HG03457 (cell line): ENCODE data around the gene BANF2.
"Not testable (repeated sequence)": the region's sequence is repeated elsewhere in the genome, so short reads cannot be mapped to it uniquely, and the experiment has no call there.

Experiments
- ATAC-seq: cut with Tn5 transposase; IDR thresholded peaks from one replicate; pipeline ENCODE4 v1.9.1; 2021; ENCODE audit warnings: moderate number of reproducible peaks; ENCODE audit not compliant: unreplicated experiment

The BANF2 gene

GRCh38 chr20:17682103-17682888 is 17.5 kb upstream of the BANF2 start, which contains the start of gene RRBP1:
TSS of gene RRBP1 (minus strand) at chr20:17682242. CDS start at chr20:17660507, 21,735 bp downstream.
- peak; percentile 82 for ATAC-seq

- ATAC-seq: no peak
Observed at GRCh38 chr20:17682889-17683198, 16.9 kb upstream of the BANF2 start.

DNA sequence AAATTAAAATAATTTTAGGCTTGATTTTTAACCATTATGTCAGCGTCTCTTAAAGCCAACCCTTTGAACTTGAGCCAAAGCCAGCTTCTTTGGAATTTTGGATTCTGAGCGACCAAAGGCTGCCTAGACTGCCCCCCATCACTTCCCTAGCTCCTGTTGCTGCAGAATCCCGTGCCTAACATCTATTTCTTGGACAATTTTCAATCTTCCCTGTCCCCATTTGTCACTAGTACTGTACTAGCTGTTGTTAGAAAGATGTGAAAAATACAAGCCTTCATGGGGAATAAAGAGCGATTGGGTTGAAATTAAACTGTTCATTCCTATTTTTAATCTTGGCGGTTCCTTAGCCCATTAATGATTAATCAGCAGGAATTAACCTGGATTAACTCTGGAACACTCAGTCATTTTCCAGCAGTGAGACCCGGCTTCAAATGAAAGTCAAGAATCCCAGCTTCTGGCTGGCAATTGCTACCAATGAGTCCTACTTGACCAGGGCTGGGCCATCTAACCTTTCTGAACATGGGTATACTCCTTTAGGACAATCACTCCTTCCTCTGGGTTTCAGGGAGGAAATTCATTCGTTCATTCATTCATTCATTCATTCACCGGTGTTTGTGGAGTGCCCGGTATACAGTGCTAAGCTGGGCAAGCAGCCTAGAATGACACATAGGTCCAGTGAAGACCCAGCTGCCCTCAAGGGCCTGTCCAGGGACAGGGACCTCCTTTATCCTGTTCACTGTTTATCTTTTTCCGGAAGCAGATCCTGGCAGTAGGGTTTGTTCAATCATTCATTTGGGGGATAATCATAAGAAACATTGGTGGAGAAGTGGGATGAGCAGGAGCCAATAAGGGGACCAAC is 16.3 kb upstream of the BANF2 start:
- no peak for ATAC-seq

GRCh38 chr20:17684077-17684888 is 15.5 kb upstream of the BANF2 start:
- no peak for ATAC-seq

- ATAC-seq: no peak
Observed at GRCh38 chr20:17685168-17685567, 14.6 kb upstream of the BANF2 start.

- ATAC-seq: no peak
Observed at GRCh38 chr20:17687800-17688199, 12.0 kb upstream of the BANF2 start.

DNA sequence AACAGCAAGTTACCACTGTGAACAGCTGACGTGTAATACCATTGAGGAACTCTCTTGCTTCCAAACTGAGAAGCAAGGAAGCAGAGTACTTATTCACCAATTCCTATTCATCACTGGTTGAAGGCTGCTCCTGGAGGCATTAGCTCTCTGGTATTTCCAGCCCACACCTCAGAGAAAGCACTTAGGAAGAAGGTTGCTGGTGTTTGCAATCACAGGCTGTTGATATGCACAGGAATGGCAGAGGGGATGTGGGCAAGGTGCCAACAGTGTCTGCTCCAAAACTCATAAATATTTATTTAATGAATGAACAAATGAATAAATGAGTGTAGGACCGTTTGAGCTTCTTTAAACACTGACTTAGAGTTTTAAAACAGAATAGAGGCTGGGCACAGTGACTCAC is 10.8 kb upstream of the BANF2 start:
- no peak for ATAC-seq

DNA sequence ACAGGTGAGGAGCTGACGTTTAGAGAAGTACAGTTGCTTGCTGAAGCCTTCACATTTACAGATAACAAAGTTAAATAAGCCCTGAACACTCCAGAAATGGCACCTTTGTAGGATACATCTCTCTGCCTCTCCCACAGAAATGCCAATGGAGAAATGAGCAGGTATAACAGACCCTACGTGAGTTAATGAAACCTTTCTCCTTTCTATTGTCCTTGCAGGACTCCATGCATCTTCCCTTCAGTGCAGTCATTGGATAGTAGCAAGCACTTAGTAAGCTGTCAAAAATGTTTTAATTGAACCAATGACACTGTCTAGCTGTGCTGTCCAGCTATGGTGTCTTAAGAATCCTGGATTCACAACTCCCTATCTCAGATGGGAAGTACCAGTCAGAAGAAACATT is 9.6 kb upstream of the BANF2 start:
- ATAC-seq: no peak

- ATAC-seq: no peak
Observed at GRCh38 chr20:17691758-17692157, 8.0 kb upstream of the BANF2 start.

DNA sequence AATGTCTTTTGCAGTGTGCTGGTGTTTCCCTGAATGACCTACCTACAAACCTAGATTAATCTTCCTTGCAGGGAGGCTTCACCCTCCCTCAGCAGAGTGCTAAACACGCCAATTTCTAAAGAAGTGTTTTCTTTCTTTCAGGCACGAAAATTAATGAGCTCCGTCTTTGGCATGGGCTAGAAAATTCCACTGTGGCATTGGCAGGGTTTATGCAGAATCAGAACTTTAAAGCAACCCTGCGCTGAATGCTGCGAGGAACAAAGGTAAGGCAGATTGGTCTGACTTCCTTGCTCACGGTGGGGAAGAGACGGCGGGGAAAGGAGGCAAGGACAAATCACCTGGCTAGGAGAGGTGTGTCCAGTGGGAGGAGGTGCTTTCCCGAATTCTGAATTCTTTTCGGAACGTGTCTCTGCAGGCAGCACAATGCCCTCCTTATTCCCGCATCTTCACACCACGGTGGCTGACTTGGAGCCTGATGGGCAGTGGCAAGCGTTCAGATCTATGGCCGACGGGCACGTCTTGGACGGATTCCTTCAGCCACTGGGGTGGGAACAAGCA is 6.2 kb upstream of the BANF2 start:
- no peak for ATAC-seq

DNA sequence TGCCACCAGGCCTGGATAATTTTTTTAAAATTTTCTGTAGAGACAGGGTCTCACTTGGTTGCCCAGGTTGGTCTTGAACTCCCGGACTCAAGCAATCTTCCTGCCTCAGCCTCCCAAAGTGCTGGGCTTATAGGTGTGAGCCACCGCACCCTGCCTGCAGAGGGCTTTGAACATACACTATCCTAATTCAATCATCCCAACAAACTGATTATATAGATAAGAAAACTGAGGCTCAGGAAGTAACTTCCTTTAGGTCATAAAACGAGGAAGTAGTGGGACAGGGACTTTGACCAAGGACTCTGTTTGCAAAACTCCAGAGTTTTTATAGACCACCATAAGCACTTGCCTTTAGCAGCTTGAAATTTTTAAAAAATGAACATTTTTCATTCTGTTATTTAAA is 5.0 kb upstream of the BANF2 start:
- no peak for ATAC-seq

DNA sequence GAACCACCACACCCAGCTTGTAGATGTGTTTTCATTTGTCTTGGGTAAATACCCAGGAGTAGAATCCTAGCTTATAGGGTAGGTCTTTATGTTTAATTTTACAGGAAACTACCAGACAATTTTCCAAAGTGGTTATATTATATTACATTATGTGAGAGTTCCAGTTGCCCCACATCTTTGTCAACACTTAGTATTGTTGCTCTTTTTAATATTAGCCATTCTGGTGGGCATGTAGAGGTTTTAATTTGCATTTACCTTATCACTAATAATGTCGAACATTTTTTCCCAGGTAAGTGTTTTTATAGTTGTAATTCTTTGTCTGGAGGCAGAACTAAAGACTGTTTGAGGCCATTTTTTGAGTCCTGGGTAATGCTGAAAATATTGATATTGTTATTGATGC is 3.5 kb upstream of the BANF2 start:
- no peak for ATAC-seq

DNA sequence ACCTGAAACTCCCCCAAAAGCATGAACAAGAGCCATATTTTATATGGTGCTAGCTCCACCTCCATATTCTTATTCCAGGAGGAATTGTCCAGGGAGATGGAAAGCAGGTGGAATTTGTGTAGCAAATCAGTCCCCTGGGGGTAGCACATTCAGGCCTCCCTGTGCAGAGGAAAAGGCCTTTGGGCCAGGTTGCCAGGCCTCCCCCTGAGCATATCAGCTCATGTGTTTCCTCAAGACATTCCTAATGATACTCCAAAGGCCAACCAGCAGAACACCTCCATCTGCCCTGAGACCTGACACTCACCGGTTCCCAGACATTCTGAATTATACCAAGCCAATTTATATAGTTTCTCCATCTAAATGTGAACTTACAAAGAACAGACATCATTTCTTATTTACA is 2.6 kb upstream of the BANF2 start:
- ATAC-seq: no peak

DNA sequence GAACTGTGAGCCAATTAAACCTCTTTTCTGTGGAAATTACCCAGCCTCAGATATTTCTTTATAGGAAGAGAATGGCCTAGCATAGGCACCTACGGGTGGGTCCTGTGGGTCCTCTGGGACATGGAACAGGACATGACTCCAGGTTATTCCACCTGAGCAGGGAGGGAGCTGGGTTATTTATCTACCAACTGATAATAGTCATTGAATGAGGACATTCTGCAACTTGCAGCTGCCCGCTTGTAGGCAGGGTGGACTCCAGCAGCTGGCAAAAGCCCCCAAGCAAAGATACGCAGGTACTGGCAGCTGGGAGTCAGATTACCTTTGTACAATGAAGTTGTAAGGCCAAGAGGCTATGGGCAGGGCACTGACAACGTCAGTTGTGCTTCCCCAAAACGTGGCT is 1.4 kb upstream of the BANF2 start:
- no peak for ATAC-seq

DNA sequence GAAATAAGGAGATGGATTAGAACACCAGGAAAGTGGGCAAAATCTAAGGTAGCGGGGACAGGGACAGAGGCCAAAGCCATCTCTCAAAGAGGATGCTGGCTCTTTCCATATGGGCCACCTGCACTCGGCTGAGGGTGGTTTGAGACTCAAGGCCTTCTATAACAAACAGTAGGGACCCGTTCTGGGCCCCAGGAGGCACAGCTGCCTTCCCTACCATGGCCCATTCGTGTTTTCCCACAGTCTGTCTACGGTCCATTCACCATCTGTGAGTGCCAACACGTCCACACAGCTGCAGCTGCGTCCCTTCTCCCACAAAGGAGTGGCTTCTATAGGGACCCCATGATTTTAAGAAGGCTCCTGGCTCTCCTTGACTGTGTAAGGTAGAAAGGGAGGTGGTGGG is 871 bp downstream of the BANF2 start:
- ATAC-seq: no peak

- ATAC-seq: no peak
Observed at GRCh38 chr20:17701826-17702225, 2.1 kb downstream of the BANF2 start.

DNA sequence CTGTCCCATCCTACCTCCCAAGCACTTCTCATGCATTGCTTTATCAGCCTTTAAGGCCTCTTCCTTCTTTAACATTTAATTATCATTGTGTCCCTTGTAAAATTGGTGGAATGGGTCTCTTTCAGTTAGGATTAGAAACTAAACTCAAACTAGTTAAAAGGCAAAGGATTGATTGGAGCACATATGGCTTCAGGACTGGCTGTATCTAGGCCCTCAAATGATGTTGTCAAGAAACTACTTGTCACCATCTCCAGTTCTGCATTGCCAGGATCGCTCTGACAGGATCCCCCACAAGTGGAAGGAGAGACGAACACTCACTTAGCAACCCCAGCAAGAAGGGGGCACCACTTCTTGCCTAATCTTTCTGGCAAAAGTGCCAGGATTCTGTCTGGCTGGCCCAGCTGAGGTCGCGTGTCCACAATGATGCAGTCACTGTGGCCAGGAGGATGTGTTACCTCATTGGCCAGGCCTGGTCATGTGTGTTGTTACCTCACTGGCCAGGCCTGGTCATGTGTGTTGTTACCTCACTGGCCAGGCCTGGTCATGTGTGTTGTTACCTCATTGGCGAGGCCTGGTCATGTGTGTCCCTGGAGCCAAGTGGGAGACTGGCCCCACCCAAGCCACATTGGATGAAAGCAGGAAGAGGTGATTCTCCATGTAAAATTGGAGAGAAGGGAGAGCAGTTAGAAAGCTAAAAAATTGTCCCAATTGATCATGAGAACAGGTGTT is 5.0 kb downstream of the BANF2 start:
- ATAC-seq: no peak

DNA sequence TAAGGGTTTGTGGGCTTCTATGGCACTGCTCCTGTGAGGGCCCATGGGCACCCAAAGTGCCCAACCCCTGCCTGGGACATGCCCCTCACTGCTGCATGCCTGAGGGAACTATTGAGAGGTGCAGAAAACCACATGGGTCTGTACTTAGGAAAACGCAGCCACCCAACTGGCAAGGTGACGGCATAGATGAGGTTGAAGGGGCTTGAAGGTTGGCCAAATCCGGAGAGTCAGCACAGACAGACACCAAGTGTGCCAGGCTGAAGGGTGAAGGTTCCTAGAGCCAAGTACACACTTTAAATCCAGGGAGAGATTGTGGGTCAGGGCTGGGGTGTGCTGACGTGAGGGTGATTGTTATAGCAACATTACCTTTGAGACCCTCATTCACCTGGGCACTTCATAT is 6.2 kb downstream of the BANF2 start:
- no peak for ATAC-seq

GRCh38 chr20:17706632-17707031 is 6.9 kb downstream of the BANF2 start:
- ATAC-seq: no peak

DNA sequence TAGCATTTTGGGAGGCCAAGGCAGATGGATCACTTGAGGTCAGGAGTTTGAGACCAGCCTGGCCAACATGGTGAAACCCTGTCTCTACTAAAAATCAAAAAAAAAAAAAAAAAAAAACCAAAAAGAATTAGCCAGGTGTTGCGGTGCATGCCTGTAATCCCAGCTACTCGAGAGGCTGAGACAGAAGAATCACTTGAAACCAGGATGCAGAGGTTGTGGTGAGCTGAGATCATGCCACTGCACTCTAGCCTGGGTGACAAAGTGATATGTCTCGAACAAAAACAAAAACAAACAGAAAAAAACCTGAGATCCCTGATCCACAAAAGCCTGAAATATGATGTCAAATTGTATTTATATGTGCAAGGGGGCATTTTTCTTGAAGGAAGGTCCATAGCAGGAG is 8.2 kb downstream of the BANF2 start:
- not testable (repeated sequence) for ATAC-seq
